ENCODE measurements around the gene MBNL2. TPM values are rescaled to one million over a fixed set of nuclear protein-coding genes. Genes with fewer than 3 reads are reported as not detected.
A peak's percentile ranks its signal among the peaks of the same experiment; 100 is the strongest.

The MBNL2 gene
- total and polyA plus RNA-seq, 2 of the 13 experiments (the other 11 are each of a cell fraction or from before 2014, with no cell fraction given): 30.8 to 59.0 TPM

- TF ChIP-seq MTA1 (CRISPR knock-in tag; IDR thresholded peaks at IDR 0.05; ENCODE audit: borderline replicate concordance): no peak
- TF ChIP-seq PLRG1 (conservative IDR thresholded peaks at IDR 0.05): no peak
- TF ChIP-seq ZNF432 (CRISPR knock-in tag; IDR thresholded peaks at IDR 0.05; ENCODE audit: borderline replicate concordance): no peak
- no peak for TF ChIP-seq TSC22D2 (CRISPR knock-in tag; IDR thresholded peaks at IDR 0.05; ENCODE audit: borderline replicate concordance)
- no peak for TF ChIP-seq HNRNPUL1 (IDR thresholded peaks at IDR 0.05; ENCODE audit: low read depth, low read length)
- TF ChIP-seq ZGPAT (CRISPR knock-in tag; IDR thresholded peaks at IDR 0.05): peak; percentile 44; the same call in 1 of the 2 replicates
- no peak for TF ChIP-seq FOXP1 (IDR thresholded peaks at IDR 0.05)
- peak; percentile 33; the same call in 1 of the 2 replicates for TF ChIP-seq FOXP1 (CRISPR knock-in tag; IDR thresholded peaks at IDR 0.05)
- TF ChIP-seq HOXD1 (CRISPR knock-in tag; IDR thresholded peaks at IDR 0.05): no peak
- peak; percentile 79 for TF ChIP-seq NCOR1 (IDR thresholded peaks at IDR 0.05; ENCODE audit: borderline replicate concordance, low read length)
- TF ChIP-seq HNRNPL (IDR thresholded peaks at IDR 0.05; ENCODE audit: low read depth, low read length): no peak
- no peak for TF ChIP-seq CBFB (CRISPR knock-in tag; IDR thresholded peaks at IDR 0.05)
- TF ChIP-seq NKX3-1 (CRISPR knock-in tag; IDR thresholded peaks at IDR 0.05): no peak
- TF ChIP-seq ZNF12 (CRISPR knock-in tag; IDR thresholded peaks at IDR 0.05): no peak
- no peak for TF ChIP-seq ZNF550 (CRISPR knock-in tag; IDR thresholded peaks at IDR 0.05; ENCODE audit: borderline replicate concordance)
- TF ChIP-seq STAT6 (CRISPR knock-in tag; IDR thresholded peaks at IDR 0.05; ENCODE audit: borderline replicate concordance): no peak
- no peak for TF ChIP-seq ZNF232 (CRISPR knock-in tag; IDR thresholded peaks at IDR 0.05; ENCODE audit: borderline replicate concordance)
- peak; percentile 37 for TF ChIP-seq TEAD3 (CRISPR knock-in tag; optimal IDR thresholded peaks at IDR 0.05; ENCODE audit: borderline replicate concordance)
- no peak for TF ChIP-seq ZSCAN22 (CRISPR knock-in tag; IDR thresholded peaks at IDR 0.05)
- TF ChIP-seq MTERF4 (CRISPR knock-in tag; IDR thresholded peaks at IDR 0.05): no peak
- no peak for TF ChIP-seq PHB2 (IDR thresholded peaks at IDR 0.05; ENCODE audit: partially characterized antibody)
- TF ChIP-seq MYNN (CRISPR knock-in tag; IDR thresholded peaks at IDR 0.05; ENCODE audit: low read depth): no peak
- no peak for TF ChIP-seq ZBTB42 (CRISPR knock-in tag; IDR thresholded peaks at IDR 0.05)
- TF ChIP-seq ZNF598 (CRISPR knock-in tag; IDR thresholded peaks at IDR 0.05; ENCODE audit: borderline replicate concordance): no peak
- TF ChIP-seq TFAP4 (IDR thresholded peaks at IDR 0.05; ENCODE audit: borderline replicate concordance, low read depth): no peak
- no peak for TF ChIP-seq ZSCAN21 (CRISPR knock-in tag; IDR thresholded peaks at IDR 0.05; ENCODE audit: borderline replicate concordance)
- TF ChIP-seq PITX1 (CRISPR knock-in tag; IDR thresholded peaks at IDR 0.05): no peak
- no peak for TF ChIP-seq ZNF773 (CRISPR knock-in tag; IDR thresholded peaks at IDR 0.05; ENCODE audit: borderline replicate concordance)
- no peak for TF ChIP-seq ZNF17 (CRISPR knock-in tag; IDR thresholded peaks at IDR 0.05)
Measured at GRCh38 chr13:97288486-97288900, 66.4 kb downstream of the MBNL2 start (continued).
